Activated CD8-positive, alpha-beta memory T cell treated with anti-CD3 and anti-CD28 coated beads, Interleukin-2, amount 50 U/mL, for 24 hours (primary cell): ENCODE results near the gene ASIP.

Experiments
- DNase-seq: peaks from one replicate; pipeline ENCODE4 v3.0.0-alpha.2; 2020; ENCODE audit errors: extremely low read depth

Gene ASIP

GRCh38 chr20:34311118-34312023, 70.1 kb downstream of the ASIP start:
- DNase-seq, result no peak

- no peak for DNase-seq
These were observed 70.8 kb downstream of the ASIP start for GRCh38 chr20:34312024-34312460.

- DNase-seq, result peak; percentile 71
These were observed 71.5 kb downstream of the ASIP start for GRCh38 chr20:34312544-34313217.

- no peak for DNase-seq
These were observed 74.0 kb downstream of the ASIP start for GRCh38 chr20:34315236-34315635.

GRCh38 chr20:34316196-34316814, 75.1 kb downstream of the ASIP start:
- DNase-seq, result no peak
